ENCODE data around the gene CHCHD6. TPM values are rescaled to one million over a fixed set of nuclear protein-coding genes. Genes with fewer than 3 reads are reported as not detected.

Gene CHCHD6
- total RNA-seq, 1 donor from 2014 or later: 30.2 TPM

DNA sequence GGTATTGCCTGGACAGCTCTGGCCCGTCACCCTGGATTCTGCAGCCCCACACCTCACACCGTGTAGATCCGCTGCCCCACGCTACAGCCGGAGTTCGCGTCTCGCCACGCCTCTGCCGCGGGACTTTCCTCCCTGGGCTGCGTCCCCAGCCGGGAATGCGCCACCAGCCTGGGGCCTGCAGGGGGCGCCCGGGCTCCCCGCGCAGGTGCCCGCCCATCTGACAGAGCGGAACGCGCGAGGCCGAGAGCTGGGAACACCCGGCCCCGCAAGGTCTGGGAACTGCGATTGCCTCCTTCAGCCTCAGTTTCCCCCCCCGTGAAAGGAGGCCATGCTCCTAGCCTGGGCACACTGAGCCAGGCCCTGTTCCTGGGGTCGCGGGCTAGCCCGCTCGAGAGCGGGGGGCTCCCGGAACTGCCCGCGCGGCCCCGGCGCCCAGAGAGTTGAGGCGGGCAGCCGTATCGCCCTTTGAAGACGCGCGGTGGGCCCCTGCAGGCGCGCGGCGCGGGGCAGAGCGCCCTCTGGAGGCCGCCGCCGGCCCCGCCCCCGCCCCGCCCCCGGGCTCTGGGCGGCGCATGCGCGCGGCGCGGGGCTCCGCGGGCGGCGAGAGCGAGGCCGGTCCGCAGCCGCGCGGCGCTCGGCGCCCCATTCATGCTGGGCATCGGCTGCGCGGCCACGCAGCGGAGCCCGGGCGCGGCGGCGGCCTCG lies 278.6 kb downstream of the CHCHD6 start, which contains the start of gene PLXNA1:
Gene PLXNA1, plus strand, starts transcription at position 645 of the 705 bp plus-strand sequence. CDS start 5,479 bp downstream, outside the sequence.
- TF ChIP-seq, protein P1, sequence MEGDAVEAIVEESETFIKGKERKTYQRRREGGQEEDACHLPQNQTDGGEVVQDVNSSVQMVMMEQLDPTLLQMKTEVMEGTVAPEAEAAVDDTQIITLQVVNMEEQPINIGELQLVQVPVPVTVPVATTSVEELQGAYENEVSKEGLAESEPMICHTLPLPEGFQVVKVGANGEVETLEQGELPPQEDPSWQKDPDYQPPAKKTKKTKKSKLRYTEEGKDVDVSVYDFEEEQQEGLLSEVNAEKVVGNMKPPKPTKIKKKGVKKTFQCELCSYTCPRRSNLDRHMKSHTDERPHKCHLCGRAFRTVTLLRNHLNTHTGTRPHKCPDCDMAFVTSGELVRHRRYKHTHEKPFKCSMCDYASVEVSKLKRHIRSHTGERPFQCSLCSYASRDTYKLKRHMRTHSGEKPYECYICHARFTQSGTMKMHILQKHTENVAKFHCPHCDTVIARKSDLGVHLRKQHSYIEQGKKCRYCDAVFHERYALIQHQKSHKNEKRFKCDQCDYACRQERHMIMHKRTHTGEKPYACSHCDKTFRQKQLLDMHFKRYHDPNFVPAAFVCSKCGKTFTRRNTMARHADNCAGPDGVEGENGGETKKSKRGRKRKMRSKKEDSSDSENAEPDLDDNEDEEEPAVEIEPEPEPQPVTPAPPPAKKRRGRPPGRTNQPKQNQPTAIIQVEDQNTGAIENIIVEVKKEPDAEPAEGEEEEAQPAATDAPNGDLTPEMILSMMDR (IDR thresholded peaks at IDR 0.05; ENCODE audit: unreplicated experiment): peak; percentile 89
- Mint-ChIP-seq H3K36me3 (ENCODE audit: insufficient read depth) (no peaks in the 10 kb centered on the region), H3K4me1 (ENCODE audit: low read depth) (peaks cover 15% of the 10 kb centered on the region), H3K9me3 (ENCODE audit: low read depth) (no peaks in the 10 kb centered on the region), H3K27me3 (peaks cover 23% of the 10 kb centered on the region), H3K27ac (peak within 1 kb of the TSS; percentile 67), H3K4me3 (ENCODE audit: low read depth) (peak within 1 kb of the TSS; percentile 70)
- peak; percentile 69 for DNase-seq (ENCODE audit: low spot score, unreplicated experiment)

DNA sequence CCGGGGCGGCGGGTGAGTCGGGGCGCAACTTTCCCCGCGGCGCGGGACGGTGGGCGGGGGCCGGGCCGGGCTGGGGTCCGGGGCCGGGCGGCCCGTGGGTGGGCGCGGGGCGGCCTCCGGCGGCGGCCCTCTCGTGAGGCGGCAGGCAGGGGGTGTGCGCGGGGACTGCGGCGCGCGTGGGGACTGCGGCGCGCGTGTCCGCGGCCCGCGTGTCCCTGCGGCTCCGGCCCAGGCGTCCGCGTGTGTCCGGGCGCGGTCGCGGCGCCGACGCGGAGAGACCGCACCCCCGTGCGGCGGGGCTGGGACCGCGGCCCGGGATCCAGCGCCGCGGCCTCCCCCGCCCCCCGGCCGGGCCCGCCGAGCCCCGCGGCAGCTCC lies 279.2 kb downstream of the CHCHD6 start:
- Mint-ChIP-seq H3K36me3 (ENCODE audit: insufficient read depth) (no peaks in the 10 kb centered on the region), H3K4me3 (ENCODE audit: low read depth) (no peak overlapping the region), H3K4me1 (ENCODE audit: low read depth) (peaks cover 15% of the 10 kb centered on the region), H3K27me3 (peaks cover 23% of the 10 kb centered on the region), H3K27ac (no peak overlapping the region), H3K9me3 (ENCODE audit: low read depth) (no peaks in the 10 kb centered on the region)
- TF ChIP-seq, protein P1 (IDR thresholded peaks at IDR 0.05; ENCODE audit: unreplicated experiment): no peak
- no peak for DNase-seq (ENCODE audit: low spot score, unreplicated experiment)

DNA sequence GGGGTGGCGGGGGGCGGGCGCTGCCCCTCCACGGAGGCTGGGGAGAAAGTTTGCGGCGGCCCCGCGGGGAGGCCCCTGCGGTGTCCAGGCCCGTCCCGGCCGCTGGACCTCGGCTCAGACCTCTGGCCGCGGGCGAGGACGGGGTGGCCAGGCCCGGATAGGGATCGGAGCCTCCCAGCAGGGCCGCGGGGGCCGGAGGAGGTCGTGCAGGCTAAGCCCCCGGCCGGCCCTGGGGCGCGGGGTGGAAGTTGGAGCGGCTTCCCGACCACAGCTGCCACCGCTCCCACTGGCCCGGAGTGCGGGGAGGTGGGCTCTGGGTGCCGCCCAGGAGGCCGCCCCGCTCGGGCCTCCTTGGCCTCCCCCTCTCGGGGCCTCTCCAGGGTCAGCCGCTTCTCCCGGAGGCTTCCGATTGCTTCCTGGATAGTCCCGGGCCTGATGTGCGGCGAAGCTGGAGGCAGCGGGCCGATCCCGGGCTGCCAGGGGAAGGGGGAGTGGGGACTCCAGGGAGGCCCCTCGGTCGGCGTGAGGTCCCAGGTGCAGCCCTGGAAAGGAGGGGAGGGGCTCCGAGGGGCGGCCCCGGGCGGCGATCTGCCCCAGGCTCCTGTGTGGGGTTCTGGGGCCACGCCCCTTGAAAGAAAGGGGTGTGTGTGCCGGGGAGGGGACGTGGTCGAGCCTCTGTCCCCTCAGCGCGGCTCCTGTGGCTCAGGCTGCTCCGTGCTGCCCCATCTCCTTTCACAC lies 279.8 kb downstream of the CHCHD6 start:
- Mint-ChIP-seq H3K27ac (no peak overlapping the region), H3K9me3 (ENCODE audit: low read depth) (no peaks in the 10 kb centered on the region), H3K4me3 (ENCODE audit: low read depth) (peak overlapping the region; percentile 70), H3K4me1 (ENCODE audit: low read depth) (peaks cover 15% of the 10 kb centered on the region), H3K36me3 (ENCODE audit: insufficient read depth) (no peaks in the 10 kb centered on the region), H3K27me3 (peaks cover 19% of the 10 kb centered on the region)
- peak; percentile 59 for DNase-seq (ENCODE audit: low spot score, unreplicated experiment)
- TF ChIP-seq, protein P1 (IDR thresholded peaks at IDR 0.05; ENCODE audit: unreplicated experiment): no peak

DNA sequence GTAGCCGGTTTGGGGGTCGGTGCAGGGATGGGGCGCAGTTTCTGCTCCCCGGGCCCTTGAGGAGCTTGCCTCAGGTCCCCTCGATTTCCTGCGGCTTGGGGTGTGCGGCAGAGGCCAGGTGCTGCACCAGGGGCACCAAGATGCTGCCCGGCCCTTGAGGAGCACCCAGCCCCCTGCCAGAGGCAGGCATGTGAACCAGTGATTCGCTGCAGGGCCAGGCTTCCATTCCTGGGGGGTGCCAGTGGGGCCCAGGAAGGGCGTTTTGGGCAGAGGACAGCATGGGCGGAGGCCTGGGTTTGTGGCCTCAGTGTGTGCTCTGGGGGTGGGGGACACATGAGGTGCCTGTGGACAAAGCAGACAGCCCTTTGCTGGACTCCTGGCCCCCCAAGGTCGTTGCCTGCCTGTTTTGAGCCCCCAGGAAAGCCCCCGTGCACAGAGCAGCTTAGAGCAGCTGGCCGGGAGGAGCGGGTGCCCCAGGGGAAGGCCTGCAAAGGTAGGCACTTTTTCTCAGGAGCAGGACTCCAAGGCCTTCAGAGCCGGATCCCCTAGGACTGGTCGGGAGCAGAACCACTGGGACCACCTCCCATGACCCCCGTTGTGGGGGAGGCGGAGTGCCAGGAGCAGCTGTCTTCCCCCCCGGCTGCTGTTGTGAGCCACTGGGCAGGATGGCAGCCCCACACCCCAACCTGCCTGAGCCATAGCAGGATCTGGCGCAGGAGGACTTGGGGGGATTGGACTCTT lies 280.5 kb downstream of the CHCHD6 start:
- no peak for DNase-seq (ENCODE audit: low spot score, unreplicated experiment)
- Mint-ChIP-seq H3K4me3 (ENCODE audit: low read depth) (peak overlapping the region; percentile 70), H3K9me3 (ENCODE audit: low read depth) (no peaks in the 10 kb centered on the region), H3K4me1 (ENCODE audit: low read depth) (peaks cover 15% of the 10 kb centered on the region), H3K27ac (no peak overlapping the region), H3K27me3 (peaks cover 16% of the 10 kb centered on the region), H3K36me3 (ENCODE audit: insufficient read depth) (peaks cover 2% of the 10 kb centered on the region)
- TF ChIP-seq, protein P1 (IDR thresholded peaks at IDR 0.05; ENCODE audit: unreplicated experiment): no peak
